ENCODE data around the gene STK32C.
"Not testable (repeated sequence)": the region's sequence is repeated elsewhere in the genome, so short reads cannot be mapped to it uniquely, and the experiment has no call there.

Gene STK32C

DNA sequence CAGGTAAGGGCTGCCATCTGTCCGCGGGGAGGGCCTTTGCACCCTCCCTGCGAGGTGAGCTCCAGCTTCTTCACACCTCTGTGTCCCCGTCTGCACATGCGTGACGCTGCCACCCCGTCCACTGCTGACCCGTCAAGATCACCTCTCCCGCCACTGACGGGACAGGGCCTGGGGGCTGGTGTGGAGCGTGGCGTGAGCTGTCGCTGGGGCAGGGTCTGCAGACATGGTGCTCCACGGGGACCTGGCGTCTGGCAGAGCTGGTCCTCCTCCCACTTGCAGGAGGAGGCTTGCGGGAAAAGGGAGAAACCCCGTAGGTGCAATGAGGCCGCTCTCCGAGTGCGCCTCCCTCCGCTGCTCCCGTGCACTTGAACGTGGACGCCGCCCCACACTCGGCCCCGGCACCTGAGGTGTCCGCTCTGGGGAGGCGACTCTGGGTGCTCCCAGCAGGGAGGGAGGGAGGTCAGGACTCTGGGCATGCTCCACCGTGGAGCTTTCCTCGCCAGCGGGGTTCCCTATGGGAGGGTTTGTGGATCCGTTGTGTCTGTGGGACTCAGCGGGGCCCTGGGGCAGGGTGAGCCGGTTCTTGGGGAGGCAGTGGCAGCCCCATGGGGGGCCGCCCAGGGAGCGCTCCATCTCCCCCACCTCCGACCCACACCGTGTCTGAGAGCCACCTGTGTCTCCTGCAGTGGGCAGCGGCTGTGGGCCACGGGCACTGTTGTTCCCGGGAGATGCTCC, 138.6 kb downstream of the STK32C start:
- DNase-seq (ENCODE audit: low read depth in 2 of 2) = no peak

DNA sequence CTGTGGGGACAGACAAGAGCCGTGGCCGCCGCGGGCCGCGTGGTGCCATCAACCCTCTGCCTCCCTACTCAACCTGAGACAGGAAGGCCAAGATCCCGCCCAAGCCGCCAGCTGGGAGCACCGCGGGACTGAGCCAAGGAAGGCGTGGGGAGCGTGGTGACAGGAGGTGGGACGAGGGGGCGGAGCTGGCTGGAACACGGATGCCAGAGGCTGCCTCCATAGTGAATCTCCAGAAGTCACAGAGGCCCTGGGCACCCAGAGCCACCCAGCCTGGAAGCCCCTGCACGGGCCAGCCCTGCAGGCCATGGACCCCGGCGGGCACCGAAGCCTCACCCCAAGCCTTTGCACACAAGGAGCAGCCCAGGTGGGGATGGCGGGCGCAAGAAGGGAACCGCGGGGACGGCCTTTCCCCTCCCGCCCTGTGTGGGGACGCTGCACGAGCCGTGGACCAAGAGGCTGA, 139.1 kb downstream of the STK32C start:
- DNase-seq (ENCODE audit: low read depth in 2 of 2) = no peak

DNA sequence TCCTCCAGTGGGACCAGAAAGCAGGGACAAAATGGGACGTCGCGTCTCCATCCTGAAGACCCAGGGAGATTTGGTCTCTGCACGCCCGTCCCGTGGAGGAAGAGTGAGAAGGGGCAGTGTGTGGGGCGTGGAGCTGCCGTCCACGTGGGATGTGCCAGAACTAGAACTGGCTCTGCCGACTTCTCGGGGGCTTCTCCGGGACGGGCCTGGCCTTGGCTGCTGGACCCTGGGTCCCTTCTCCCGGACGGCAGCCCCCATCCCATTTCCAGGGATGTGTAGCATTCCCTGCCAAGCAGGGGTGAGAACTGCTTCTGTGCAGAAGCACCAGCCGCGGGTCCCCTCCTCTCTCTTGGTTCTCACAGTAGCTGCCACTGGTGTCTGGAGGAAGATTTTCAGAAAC, 139.8 kb downstream of the STK32C start:
- no peak for DNase-seq (ENCODE audit: low read depth in 2 of 2)

DNA sequence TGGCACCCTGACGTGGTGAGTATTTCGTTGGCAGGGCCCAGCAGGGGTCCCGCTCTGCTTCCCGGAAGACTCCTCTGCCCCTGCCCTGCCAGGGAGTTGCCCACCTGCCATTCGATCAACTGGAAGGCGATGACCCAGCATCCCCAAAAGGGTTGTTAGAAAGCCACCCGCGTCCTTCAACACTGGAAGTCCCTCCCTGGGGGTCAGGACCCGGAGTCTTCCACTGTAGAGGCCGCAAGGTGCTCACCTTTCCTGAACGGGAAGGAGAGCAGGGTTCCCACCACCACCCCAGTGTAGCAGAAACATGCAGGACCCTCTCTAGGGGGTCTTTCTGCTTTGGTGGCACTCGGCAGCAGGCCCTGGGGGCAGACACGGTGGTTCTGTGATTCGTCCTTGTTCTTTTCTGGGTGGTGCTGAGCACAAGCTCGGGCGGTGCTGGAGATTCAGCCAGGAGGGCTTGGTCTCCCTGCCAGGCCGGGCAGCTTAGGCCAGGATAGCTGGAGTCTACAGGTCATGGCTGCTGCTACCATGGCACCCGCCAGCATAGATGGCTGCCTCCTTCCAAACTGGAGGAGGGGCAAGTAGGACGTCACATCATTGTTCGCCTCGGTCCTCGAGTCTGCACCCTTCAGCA, 140.6 kb downstream of the STK32C start:
- no peak for DNase-seq (ENCODE audit: low read depth in 2 of 2)

DNA sequence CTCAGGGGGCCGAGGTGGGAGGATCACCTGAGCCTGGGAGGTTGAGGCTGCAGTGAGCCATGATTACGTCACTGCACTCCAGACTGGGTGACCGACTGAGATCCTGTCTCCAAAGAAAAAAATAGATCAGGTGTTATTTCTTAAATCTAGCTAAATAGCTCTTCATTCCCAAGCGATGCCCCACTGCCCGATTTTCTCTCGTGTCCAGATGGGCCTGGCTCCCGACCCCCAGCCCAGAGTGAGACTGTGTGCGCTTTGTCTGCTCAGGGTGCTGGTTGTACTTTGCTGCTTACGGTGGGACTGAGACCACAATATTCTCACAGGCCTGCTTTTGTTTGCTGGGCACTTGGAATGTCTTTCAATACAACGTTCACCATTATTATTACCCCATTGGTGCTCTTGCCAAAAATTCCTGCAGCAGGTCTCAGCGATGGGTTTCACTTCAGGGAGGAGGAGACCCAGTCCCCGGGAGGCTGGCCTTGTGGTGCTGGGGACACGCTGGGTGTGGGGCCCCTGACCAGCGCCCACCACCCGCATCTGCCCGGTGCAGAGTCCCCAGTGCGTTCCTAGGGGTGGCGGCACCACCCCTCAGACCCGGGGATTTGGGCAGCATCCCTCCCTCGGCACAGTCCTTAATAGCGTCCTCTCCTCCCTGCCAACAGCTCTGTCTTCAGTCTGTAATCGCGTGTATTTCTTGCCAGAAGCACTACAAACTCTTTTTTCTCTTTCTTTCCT, 141.4 kb downstream of the STK32C start:
- DNase-seq (ENCODE audit: low read depth in 2 of 2) = no peak

- no peak for DNase-seq (ENCODE audit: low read depth in 2 of 2)
Observed at GRCh38 chr10:132165416-132165980, 142.3 kb downstream of the STK32C start.

DNA sequence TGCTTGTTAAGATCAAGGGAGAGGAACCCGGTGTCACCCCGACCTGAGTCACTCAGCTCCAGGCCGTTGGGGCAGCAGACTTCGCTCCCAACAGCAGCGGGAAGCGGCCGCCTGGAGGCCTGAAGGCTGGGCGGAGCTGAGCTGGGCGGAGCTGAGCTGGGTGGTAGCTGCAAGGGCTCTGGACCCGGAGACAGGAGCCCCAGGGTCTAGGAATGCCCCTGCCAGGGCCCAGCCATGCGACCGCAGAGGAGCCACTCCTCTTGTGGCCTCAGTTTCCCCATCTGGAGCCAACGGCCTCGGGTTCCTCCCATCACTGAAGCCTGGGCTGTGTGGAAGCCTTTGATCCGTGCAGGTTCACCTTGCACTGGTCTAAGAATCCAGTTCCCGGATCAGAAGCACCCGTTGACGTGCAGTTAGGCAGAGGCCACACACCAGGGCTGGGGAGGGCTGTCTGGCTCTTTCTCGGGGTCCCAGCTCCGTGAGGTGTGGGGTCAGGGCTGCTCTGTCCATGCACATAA, 142.9 kb downstream of the STK32C start:
- DNase-seq (ENCODE audit: low read depth in 2 of 2) = no peak

DNA sequence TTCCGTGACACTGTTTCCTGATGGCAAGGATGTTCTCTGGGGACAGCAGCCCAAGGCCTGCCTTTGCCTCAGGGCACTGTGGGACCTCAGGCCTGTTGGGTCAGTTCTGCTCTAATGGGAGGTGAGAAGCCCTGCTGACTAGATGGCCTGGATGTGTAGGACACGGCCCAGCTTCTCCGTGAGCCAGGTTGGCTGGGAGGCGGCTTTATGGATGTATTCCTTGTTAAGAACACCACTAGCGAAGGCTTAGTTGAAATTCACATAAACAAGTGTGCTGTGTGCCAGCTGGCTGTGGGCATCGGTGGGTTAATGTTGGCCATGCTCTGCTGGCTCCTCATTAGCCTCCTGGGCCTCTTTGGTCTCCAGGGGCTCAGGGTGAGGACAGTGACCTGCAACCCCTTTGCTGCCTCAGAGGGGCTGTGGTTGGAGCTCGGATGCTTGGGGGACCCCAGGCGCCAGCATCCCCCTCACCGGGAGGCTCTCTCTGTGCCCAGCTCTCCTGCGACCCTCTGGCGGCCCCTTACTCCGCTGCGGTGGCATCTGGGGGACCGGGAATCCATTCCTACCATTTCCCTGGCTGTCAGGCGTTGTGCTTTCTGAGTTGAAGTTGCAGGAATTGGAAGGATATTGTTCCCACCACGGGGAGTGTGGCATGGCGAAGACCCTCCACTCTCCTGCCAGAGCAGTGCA, 143.8 kb downstream of the STK32C start:
- DNase-seq (ENCODE audit: low read depth in 2 of 2) = no peak

- DNase-seq (ENCODE audit: low read depth in 2 of 2) = peak in 1 of 2 donors; percentile 25
Observed at GRCh38 chr10:132163278-132163765, 144.4 kb downstream of the STK32C start.

DNA sequence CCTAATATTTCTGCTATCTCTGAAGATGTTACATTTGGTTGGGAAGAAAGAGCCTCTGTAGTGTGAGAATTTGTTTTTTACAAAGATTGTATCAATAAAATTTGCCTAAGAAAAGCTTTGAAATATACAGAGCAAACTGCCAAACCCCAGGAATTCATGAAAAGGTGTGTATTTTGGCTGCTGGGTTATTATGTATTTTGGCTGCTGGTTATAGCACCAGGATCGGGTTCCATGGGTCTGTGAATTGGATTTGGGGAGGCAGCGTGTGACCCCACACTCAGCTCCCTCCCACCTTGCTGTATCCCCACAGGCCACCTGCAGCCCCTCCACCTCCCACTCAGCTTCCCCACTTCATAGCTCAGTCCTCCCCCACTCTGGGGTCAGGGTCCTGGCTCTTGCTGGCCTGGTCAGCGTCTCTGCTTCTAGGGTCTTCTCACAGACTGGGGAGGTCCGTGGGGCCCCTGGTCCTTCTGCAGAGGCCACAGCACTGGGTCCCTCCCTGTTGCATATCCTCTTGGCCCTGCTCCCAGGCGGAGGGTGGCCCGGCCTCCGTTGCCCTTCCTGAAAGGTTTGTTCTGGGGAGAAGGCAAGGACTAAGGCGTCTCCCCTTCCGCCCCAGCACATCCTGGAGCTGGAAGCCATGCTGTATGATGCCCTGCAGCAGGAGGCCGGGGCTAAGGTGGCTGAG, 145.0 kb downstream of the STK32C start:
- no peak for DNase-seq (ENCODE audit: low read depth in 2 of 2)

DNA sequence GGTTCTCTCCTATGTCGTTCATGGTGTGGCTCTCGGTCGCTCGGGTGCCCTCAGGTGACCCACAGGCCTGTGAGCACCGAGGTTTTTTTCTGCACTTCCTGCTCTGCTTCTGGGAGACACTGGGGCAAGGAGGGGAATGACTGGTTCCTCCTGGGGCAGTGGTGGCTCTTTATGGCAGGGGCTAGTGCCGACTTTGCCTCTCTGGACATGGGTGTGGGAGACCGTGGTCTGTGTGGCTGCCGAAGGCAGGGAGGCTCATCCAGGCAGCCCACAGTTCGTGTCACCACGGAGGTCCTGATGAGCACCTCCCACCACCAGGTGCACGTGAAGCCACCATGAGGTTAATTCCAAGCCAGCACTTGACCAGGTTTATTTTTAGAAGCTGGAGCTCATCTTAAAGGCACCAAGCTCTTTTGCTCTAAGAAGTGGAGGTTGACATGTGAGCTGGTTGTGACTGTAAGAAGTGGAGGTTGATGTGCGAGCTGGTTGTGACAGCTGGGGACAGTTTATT, 145.7 kb downstream of the STK32C start:
- no peak for DNase-seq (ENCODE audit: low read depth in 2 of 2)

- not testable (repeated sequence) for DNase-seq (ENCODE audit: low read depth in 2 of 2)
Observed at GRCh38 chr10:132160834-132161622, 146.7 kb downstream of the STK32C start.

GRCh38 chr10:132160231-132160630, 147.5 kb downstream of the STK32C start:
- not testable (repeated sequence) for DNase-seq (ENCODE audit: low read depth in 2 of 2)

DNA sequence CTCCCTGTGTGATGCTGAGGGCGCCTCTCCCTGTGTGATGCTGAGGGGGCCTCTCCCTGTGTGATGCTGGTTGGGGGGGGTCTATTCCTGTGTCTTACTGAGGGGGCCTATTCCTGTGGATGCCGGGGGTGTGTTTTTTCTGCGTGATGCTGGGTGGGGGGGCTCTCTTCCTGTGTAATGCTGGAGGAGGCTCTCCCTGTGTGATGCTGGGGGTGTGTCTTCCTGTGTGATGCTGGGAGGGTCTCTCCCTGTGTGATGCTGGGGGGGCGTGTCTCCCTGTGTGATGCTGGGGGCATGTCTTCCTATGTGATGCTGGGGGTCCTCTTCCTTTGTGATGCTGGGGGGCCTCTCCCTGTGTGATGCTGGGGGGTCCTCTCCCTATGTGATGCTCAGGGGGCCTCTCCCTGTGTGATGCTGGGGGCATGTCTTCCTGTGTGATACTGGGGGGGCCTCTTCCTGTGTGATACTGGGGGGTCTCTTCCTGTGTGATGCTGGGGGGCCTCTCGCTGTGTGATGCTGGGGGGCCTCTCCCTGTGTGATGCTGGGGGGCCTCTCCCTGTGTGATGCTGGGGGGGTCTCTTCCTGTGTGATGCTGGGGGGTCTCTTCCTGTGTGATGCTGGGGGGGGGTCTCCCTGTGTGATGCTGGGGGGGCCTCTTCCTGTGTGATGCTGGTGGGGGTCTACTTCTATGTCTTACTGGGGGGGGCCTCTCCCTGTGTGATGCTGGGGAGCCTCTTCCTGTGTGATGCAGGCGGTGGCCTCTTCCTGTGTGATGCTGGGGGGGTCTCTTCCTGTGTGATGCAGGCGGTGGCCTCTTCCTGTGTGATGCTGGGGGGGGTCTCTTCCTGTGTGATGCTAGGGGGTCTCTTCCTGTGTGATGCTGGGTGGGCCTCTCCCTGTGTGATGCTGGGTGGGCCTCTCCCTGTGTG, 148.2 kb downstream of the STK32C start:
- DNase-seq (ENCODE audit: low read depth in 2 of 2) = not testable (repeated sequence)

- no peak for DNase-seq (ENCODE audit: low read depth in 2 of 2)
Observed at GRCh38 chr10:132158823-132159222, 148.9 kb downstream of the STK32C start.

GRCh38 chr10:132158122-132158741, 149.5 kb downstream of the STK32C start:
- DNase-seq (ENCODE audit: low read depth in 2 of 2) = no peak

All from stimulated activated CD4-positive, alpha-beta T cell treated with anti-CD3 and anti-CD28 coated beads, Interleukin-1b, Interleukin-23, amount 100 ng/mL, for 1 hour (primary cell).